GM19328 (cell line): ENCODE measurements around the gene FANCE.

ENCODE experiments used
- ATAC-seq: cut with Tn5 transposase; IDR thresholded peaks from one replicate; pipeline ENCODE4 v1.9.1; 2021; ENCODE audit warnings: mild to moderate bottlenecking, moderate library complexity; ENCODE audit not compliant: unreplicated experiment

Gene FANCE

DNA sequence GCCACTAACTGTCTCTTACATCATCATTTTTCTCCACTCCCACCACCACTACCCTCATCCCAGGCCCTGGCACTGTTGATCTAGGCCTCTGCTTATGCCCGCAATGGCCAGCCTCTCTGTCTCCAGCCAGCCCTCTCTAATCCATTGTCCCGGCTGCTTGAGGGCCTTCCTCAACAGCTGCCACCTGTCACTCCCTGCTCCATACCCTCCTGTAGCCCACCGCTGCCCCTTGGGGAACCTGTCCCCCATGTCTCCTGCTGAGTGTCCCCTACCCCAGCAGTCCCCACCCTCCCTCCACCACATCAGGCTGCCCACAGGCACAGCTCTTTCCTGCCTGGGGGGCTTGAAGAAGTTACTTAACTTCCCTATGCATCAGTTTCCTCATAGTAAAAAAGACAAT, 31.4 kb downstream of the FANCE start:
- ATAC-seq, result no peak

GRCh38 chr6:35483893-35484645, 31.9 kb downstream of the FANCE start:
- no peak for ATAC-seq

- ATAC-seq, result no peak
These were observed 32.8 kb downstream of the FANCE start for GRCh38 chr6:35484921-35485392.

- no peak for ATAC-seq
These were observed 33.3 kb downstream of the FANCE start for GRCh38 chr6:35485402-35485877.

GRCh38 chr6:35486005-35486925, 34.1 kb downstream of the FANCE start:
- no peak for ATAC-seq

DNA sequence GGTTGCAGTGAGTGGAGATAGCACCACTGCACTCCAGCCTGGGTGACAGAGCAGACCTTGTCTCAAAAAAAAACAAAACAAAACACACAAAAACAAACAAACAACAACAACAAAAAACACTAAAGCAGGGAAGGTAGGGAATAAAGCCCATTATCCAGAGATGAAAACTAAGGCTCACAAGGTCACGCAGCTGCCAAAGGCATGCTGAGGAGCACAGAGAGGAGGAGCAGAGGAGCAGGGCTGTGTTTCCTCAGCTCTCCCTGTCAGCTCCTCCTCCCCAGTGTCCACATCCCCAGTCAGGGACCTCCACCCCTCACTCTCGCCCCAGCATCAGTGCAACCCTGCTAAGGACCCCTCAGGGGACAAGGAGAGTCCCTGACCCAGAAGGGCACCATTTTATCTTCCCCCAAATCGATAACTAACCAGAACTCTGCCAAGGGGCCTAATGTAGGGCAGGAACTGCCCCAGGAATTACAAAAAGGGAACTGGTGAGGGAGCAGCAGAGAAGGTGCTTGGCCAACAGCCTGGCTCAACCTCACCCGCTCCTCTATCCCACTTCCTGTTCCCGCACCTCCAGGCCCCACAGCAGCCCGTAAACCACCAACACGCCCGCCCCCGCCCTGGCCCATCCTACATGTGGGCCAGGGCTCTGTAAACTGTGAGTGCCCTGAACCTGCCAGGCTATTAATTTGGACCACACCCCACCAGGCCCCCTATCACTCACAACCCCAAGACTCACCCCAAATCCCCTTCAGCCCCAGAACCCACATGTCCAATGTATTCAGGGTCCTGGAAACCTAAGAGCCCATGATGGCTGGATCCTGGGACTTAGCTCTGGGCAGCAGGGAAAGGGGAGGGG, 35.7 kb downstream of the FANCE start:
- no peak for ATAC-seq

DNA sequence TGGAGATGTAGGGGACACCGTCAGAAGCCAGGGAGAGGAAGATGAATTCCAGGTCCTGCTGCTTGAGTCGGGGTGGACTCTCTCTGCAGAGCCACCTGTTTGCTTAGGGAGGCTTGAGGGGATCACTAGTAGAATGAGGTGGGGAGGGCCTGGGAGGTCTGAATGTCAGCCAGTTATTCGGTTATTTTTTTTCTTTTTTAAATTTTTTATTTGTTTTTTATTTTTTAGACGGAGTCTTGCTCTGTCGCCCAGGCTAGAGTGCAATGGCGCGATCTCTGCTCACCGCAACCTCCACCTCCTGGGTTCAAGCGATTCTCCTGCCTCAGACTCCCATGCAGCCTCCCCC, 36.4 kb downstream of the FANCE start:
- no peak for ATAC-seq

DNA sequence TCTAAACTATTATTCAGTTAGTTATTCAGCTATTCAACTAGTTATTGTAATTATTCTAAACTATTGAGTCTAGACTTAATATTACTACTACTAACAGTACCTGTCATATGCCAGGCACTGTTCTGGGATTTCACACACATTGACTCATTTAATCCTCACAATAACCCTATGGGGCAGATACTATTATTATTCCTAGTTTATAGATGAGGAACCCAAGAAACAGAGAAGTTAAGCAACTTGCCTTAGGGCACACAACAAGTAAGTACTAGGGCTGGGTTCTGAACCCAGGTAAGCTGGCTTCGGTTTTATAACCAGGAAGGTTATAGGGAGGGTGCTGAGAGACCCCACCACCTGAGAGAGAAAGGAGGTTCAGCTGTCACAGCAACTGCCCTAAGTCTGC, 36.9 kb downstream of the FANCE start:
- ATAC-seq, result no peak

DNA sequence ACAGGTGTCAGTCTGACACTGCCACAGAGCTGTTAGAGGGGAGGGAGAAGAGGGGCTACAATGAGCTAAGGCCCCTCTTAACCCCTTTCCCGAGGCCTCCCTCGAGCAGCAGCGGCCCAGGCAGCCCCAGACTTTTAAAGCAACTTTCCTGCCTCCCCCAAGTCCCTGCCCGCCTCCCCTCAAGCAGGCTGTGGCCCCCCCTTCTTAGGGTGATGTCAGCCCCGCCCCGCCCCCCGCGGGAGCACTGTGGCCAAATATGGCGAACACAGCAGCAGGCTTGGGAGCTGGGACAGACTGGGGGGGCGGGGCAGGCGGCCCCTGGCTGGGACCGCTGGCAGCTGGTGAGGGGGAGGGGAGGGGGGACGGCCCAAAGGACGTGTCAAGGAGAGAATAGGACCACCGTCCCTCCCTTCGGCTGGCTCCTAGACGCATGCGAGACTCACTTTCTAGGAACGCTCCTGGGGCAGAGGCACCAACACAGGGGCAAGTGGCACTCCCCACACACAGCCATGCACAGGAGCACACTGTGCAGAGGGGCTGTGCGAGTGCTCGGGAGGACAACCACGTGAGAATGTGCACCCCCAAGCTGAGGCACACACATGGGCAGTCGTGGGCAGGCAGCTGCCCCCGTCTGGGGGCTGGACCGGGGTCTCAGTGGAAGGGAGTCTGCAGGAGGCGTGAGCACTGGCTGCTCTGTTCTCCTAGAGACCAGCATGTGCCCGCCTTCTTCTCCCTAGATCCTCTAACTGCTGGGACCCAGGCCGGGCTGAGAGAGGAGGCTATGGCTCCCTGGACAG, 38.1 kb downstream of the FANCE start:
- ATAC-seq, result no peak

DNA sequence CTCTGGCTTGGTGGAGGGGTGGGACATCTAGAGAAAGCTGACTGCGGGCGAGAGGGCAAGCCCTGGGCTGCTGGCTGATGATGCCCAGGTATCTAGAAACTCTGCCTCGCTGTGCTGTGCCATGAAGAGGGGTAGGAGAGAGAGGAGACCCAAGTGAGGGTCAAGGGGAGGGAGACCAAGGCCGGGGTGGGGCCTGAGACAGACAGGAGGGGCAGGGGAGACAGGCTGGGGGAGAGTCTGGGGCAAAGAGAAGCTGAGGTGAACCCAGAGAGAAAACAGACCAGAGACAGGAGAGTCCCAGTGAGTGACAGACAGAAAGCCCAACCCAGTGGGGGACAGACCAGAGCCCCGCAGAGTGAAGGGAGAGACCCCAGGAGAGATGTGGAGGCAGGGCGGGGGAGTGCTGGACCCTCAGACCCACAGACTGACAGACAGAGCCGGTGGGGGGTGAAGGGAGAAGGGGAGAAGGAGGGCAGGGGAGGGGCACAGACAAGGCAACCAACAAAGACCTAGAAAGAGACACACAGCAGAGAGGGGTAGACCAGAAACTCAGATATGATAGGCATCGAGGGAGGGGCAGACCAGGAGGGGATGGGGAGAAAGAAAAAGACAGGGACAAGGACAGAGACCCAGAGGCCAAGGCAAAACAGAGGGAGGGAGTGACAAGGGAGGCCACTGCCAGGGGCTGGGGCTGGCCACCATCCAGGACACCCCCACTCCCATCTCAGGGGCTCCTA, 38.9 kb downstream of the FANCE start:
- no peak for ATAC-seq

DNA sequence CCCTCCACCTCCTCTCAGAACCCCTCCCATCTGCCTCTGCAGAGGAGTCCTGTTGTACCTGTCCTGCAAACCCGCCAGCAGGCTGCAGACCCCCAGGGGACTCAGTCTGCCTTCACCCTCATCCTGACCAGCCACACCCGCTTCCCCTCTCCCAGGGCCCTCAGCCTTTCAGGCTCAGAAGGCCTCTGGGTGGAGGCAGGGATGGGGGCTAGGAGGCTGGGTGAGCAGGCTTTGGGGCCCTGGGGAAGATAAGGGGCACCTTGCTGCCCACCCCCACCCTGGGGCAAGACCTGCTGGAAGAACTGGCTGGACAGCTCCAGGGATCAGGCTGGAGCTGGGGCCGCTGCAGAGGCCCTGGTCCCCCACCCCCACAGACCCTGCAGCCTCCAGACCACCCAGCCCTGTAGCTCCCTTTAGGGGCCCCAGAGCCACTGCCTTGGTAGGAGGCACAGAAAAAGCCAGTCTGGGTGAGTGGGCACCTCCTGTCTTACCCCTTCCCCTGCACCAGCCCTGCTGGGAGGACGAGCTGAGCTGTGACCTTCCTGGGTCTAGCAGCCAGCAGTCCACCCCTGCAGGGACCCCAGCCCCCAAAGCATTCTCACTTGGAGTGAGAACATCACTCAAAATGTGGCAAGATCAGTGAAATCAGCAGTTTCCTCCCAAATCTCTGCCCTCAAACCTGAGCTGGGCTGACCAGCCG, 39.6 kb downstream of the FANCE start:
- ATAC-seq, result no peak

- no peak for ATAC-seq
These were observed 40.3 kb downstream of the FANCE start for GRCh38 chr6:35492258-35492973.

- no peak for ATAC-seq
These were observed 40.8 kb downstream of the FANCE start for GRCh38 chr6:35492974-35493284.

- no peak for ATAC-seq
These were observed 41.3 kb downstream of the FANCE start for GRCh38 chr6:35493307-35493983.

DNA sequence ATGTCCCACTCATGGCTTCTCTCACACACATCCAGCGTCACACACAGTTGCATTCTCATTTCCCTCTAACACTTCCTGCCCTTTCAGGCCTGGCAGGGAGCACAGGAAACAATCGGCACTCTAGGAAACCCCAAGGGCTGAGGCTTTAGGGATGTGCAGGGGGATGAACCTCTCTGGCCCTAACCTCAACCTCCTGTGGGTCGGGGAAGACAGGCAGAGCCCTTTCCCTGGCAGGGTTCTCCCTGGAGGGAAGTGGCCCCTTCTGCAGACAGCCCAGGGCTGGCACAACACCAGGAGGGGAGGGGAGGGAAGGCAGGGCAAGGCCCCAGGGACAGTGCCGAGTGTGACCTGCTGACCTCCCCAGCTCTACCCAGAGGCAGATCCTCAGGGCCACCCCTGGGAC, 42.0 kb downstream of the FANCE start:
- ATAC-seq, result no peak

- ATAC-seq, result no peak
These were observed 43.3 kb downstream of the FANCE start for GRCh38 chr6:35495258-35496035.
